HG03520 (cell line): Measurements from ENCODE around the gene ARMC10.
"Not testable (repeated sequence)": the region's sequence is repeated elsewhere in the genome, so short reads cannot be mapped to it uniquely, and the experiment has no call there.

ENCODE experiments used
- ATAC-seq: cut with Tn5 transposase; IDR thresholded peaks from one replicate; pipeline ENCODE4 v1.9.1; 2021; ENCODE audit warnings: mild to moderate bottlenecking, moderate library complexity; ENCODE audit not compliant: unreplicated experiment

Gene ARMC10

GRCh38 chr7:103074519-103075336 lies at the start of gene ARMC10, which contains the start of gene FBXL13:
Gene ARMC10 (plus strand): TSS chr7:103075140. CDS start chr7:103075273, 133 bp downstream.
Gene FBXL13 (minus strand): TSS chr7:103074796.
- peak; percentile 87 for ATAC-seq

GRCh38 chr7:103025341-103025740 lies 49.6 kb upstream of the ARMC10 start:
- no peak for ATAC-seq

GRCh38 chr7:103031024-103031423 lies 43.9 kb upstream of the ARMC10 start:
- no peak for ATAC-seq

- no peak for ATAC-seq
Measured at GRCh38 chr7:103031781-103032180, 43.2 kb upstream of the ARMC10 start.

- ATAC-seq, result not testable (repeated sequence)
Measured at GRCh38 chr7:103034318-103034717, 40.6 kb upstream of the ARMC10 start.

- no peak for ATAC-seq
Measured at GRCh38 chr7:103037476-103037822, 37.5 kb upstream of the ARMC10 start.

GRCh38 chr7:103037823-103038739 lies 36.9 kb upstream of the ARMC10 start:
- not testable (repeated sequence) for ATAC-seq

GRCh38 chr7:103041815-103042214 lies 33.1 kb upstream of the ARMC10 start:
- ATAC-seq, result not testable (repeated sequence)

GRCh38 chr7:103048833-103049232 lies 26.1 kb upstream of the ARMC10 start:
- ATAC-seq, result no peak

- no peak for ATAC-seq
Measured at GRCh38 chr7:103051519-103051918, 23.4 kb upstream of the ARMC10 start.

GRCh38 chr7:103056006-103056405 lies 18.9 kb upstream of the ARMC10 start:
- ATAC-seq, result not testable (repeated sequence)

GRCh38 chr7:103058122-103058521 lies 16.8 kb upstream of the ARMC10 start:
- ATAC-seq, result no peak

GRCh38 chr7:103059471-103059870 lies 15.5 kb upstream of the ARMC10 start:
- no peak for ATAC-seq

- ATAC-seq, result no peak
Measured at GRCh38 chr7:103063895-103064294, 11.0 kb upstream of the ARMC10 start.

- ATAC-seq, result no peak
Measured at GRCh38 chr7:103065667-103066066, 9.3 kb upstream of the ARMC10 start.

- ATAC-seq, result no peak
Measured at GRCh38 chr7:103068414-103069403, 6.2 kb upstream of the ARMC10 start.

- no peak for ATAC-seq
Measured at GRCh38 chr7:103071000-103071399, 3.9 kb upstream of the ARMC10 start.

- ATAC-seq, result no peak
Measured at GRCh38 chr7:103073989-103074518, 886 bp upstream of the ARMC10 start.

- ATAC-seq, result peak; percentile 50
Measured at GRCh38 chr7:103075337-103075918, 488 bp downstream of the ARMC10 start.

GRCh38 chr7:103076764-103077163 lies 1.8 kb downstream of the ARMC10 start:
- no peak for ATAC-seq
